DMS79 (cell line): ENCODE measurements around the gene C5.
"Not testable (repeated sequence)": the region's sequence is repeated elsewhere in the genome, so short reads cannot be mapped to it uniquely, and the experiment has no call there.

Experiments used
- DNase-seq: peaks from one replicate; lab custom pipeline; 2025; lab: John Stamatoyannopoulos, UW

C5 gene

GRCh38 chr9:120978987-120979386 lies 71.1 kb downstream of the C5 start:
- DNase-seq: peak; percentile 17

DNA sequence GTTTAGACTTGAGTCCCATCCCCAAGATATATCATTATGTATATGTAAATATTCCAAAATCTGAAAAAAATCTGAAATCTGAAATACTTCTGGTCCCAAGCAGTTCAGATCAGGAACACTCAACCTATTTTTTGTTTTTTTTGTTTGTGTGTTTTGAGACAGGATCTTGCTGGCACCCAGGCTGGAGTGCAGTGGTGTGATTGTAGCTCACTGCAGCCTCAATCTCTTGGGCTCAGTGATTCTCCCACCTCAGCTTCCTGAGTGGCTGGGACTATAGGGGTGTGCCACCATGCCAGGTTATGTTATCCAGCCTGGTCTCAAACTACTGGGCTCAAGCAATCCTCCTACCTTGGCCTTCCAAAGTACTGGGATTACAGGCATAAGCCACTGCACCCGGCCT lies 72.8 kb downstream of the C5 start:
- DNase-seq: no peak

- no peak for DNase-seq
Observed at GRCh38 chr9:120974921-120975320, 75.2 kb downstream of the C5 start.

- no peak for DNase-seq
Observed at GRCh38 chr9:120974181-120974580, 75.9 kb downstream of the C5 start.

DNA sequence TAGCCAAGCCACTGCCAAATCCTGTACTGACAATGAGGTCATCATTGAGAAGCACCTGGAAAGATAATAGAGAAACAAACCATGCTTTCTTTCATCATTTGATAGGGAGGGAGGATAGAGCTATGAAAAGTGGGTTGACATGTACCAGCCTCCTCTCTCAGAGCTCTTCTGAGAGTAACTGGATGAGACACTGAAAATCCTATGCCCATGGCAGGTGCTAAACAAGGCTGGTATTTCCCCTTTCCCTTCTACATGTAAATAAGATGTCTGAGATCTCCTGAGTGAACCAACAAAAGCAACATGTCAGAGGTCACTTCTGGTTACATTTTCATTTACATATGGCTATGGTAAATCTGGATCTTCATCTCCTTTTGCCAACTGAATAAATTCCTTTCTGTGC lies 78.1 kb downstream of the C5 start:
- DNase-seq: no peak

- DNase-seq: not testable (repeated sequence)
Observed at GRCh38 chr9:120971471-120971870, 78.6 kb downstream of the C5 start.

DNA sequence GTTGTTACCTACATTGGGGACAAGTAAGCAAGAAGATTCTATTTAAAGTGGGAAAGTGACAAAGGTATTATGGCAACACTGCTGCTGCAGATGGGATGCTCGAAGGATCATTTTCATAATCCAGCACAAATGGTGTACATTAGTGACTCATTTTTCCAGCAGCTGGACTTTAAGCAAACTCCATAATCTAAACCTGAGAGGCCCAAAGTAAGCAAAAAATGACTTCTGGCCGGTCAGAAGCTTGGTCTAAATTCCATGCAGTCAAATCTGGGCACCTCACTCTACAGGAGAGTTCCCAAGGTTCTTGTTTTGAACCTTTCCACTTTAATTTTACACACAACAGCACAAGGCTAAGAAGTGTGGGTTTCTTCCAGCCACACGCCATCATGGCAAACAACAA lies 79.8 kb downstream of the C5 start:
- no peak for DNase-seq

DNA sequence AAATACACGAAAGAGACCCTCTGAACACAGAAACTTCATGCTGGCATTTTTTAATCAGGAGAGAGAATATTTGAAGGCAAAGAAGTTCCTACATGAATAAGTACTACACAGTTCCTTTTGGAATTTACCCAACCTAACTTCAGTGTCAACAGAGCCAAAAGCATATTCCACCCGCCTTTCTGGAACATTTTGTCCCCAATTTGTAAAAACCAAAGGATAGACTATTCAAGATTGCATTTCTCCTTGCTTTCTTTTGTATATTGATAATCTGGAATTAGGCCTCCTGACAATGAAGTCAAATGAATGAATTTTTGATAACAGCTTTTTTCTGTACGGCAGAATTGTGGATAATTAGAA lies 84.1 kb downstream of the C5 start:
- DNase-seq: no peak

- peak; percentile 93 for DNase-seq
Observed at GRCh38 chr9:120965344-120966012, 84.6 kb downstream of the C5 start.

DNA sequence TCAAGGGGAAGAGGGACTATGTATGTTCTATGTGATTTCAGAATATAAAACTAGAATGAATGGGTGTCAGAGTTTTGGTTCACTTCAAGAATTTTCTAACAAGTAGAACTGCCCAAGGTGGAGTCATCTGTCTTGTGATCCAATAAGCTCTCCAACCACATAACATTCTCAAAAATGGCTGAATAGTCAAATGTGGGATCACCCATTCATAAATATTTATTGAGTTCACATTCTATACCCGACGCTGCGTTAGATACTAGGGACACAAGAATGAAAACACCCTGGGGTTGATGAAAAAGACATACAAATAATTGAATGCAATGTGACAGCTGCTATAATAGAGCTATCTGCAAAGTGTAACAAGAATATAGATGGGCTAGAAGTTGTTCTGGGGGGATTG lies 88.1 kb downstream of the C5 start:
- no peak for DNase-seq

GRCh38 chr9:120960001-120960400 lies 90.1 kb downstream of the C5 start:
- no peak for DNase-seq

- no peak for DNase-seq
Observed at GRCh38 chr9:120956862-120957261, 93.2 kb downstream of the C5 start.

- no peak for DNase-seq
Observed at GRCh38 chr9:120951960-120952618, 98.0 kb downstream of the C5 start.

- DNase-seq: peak; percentile 64
Observed at GRCh38 chr9:120950421-120951388, 99.4 kb downstream of the C5 start.

GRCh38 chr9:120949290-120949689 lies 100.8 kb downstream of the C5 start:
- DNase-seq: no peak

- DNase-seq: no peak
Observed at GRCh38 chr9:120948824-120949223, 101.3 kb downstream of the C5 start.

GRCh38 chr9:120947222-120947621 lies 102.9 kb downstream of the C5 start:
- DNase-seq: no peak

DNA sequence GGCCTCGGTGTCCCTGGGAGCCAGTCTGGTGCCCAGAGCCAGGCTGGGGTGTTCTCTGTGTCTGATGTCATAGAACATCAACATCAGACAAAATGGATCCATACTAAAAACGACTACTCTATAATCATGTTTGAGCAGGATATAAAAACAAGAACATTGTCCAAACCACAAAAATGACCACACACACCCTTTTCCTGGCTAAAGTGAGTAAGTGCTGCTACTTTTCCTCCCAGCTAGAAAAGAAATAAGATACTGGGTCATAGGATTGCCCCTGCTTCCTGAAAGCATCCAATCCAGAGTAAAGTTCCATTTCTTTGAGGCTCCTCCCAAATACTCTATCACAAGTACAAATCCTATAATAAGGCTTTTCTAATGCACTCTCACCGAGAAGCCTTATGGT lies 103.8 kb downstream of the C5 start:
- DNase-seq: no peak

GRCh38 chr9:120944948-120945347 lies 105.1 kb downstream of the C5 start:
- DNase-seq: no peak

DNA sequence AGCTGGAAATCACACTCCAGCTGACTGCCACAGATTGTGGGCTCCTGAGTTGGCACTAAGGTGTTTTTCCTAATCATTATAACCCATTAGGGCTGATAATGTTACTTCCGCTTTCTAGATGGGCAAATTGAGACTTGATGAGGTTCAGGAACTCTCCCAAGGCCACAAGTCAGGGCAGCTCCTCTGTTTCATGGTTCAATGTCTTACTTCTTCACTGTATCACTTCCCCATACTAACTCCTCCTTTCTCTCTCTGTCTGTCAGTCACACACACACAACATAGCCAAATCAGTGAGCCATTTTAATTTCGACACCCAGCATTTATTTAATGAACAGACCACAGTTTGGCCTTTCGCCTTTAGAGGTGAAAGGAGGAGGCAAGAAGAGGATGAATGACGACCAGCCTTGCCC lies 105.6 kb downstream of the C5 start:
- DNase-seq: no peak

DNA sequence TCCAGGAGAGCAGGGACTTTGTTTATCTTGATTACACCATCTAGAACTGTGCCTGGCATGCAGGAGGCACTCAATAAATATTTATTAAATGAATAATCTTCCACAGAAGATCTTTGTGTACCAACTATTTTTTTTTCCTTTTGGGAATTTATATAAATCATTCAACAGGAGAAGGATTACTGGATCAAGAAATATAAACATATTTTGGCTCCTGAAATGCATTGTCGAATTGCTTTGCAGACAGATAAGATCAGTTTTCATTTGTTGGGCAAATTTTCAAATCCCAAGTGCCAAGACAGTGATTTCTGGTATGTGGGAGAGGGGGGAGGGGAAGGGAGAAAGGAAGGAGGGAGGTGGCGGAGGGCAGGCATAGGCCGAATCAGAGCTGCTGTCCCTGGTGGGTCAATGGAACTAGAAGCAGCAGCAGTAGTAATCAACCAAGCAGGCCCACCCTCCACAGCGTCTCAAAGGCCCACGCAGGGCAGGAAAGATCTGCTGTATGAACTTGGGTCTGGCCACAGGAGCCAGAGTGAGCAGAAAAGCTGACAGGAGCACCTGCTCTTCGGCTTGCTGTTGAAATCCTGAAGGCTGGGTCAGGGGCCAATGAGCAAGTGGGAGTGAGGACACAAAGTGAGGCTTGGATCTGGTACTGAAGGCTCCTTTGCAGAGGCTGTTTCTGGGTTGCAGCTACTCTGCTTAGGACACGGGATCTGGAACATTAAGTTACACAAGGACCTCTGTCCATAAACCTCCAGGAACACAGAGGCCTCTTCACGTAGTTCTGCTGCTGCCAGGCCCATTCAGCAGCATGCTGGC lies 107.7 kb downstream of the C5 start:
- no peak for DNase-seq
